H9 (cell line): Measurements from ENCODE around the gene ZSWIM2. TPM values are rescaled to one million over a fixed set of nuclear protein-coding genes. Genes with fewer than 3 reads are reported as not detected.

Experiments used
- DNase-seq: peaks from one replicate; pipeline ENCODE4 v3.0.0-alpha.2; 2017
- H2AFZ ChIP-seq: one replicate; pipeline ENCODE4 v1.6.1; 2013; ENCODE audit warnings: mild to moderate bottlenecking, low read length, control low read depth, moderate library complexity
- H2AK5ac ChIP-seq: 2 replicates; pipeline ENCODE4 v1.6.1; 2013; ENCODE audit warnings: low read length, control low read depth, mixed read lengths; ENCODE audit not compliant: insufficient read length
- H2BK120ac ChIP-seq: one replicate; pipeline ENCODE4 v1.6.1; 2013; ENCODE audit warnings: low read depth, mild to moderate bottlenecking, low read length, control low read depth, inconsistent platforms; ENCODE audit not compliant: poor library complexity, severe bottlenecking
- H2BK12ac ChIP-seq: 2 replicates; pipeline ENCODE4 v1.6.1; 2013; ENCODE audit warnings: low read length, control low read depth, mixed read lengths, low read depth; ENCODE audit not compliant: insufficient read length
- H2BK15ac ChIP-seq: 2 replicates; pipeline ENCODE4 v1.6.1; 2013; ENCODE audit warnings: low read depth, low read length, control low read depth
- H2BK20ac ChIP-seq: one replicate; pipeline ENCODE4 v1.6.1; 2013; ENCODE audit warnings: low read depth, mild to moderate bottlenecking, low read length, control low read depth, inconsistent platforms; ENCODE audit not compliant: poor library complexity, severe bottlenecking
- H2BK5ac ChIP-seq: 2 replicates; pipeline ENCODE4 v1.6.1; 2013; ENCODE audit warnings: low read length, control low read depth, mixed read lengths; ENCODE audit not compliant: insufficient read length
- H3K14ac ChIP-seq: 2 replicates; pipeline ENCODE4 v1.6.1; 2013; ENCODE audit warnings: low read length, control low read depth; ENCODE audit not compliant: insufficient read depth
- H3K18ac ChIP-seq: 2 replicates; pipeline ENCODE4 v1.6.1; 2013; ENCODE audit warnings: low read depth, mild to moderate bottlenecking, mixed read lengths, low read length, control low read depth; ENCODE audit not compliant: insufficient read length
- H3K23ac ChIP-seq: 2 replicates; pipeline ENCODE4 v1.6.1; 2013; ENCODE audit warnings: low read length, control low read depth, mixed read lengths, low read depth; ENCODE audit not compliant: insufficient read length
- H3K23me2 ChIP-seq: 2 replicates; pipeline ENCODE4 v1.6.1; 2013; ENCODE audit warnings: low read depth, mild to moderate bottlenecking, mixed read lengths, low read length, control low read depth; ENCODE audit not compliant: insufficient read length, poor library complexity, severe bottlenecking
- H3K27ac ChIP-seq: 2 replicates; pipeline ENCODE4 v1.5.1; 2013; ENCODE audit warnings: low read length, control low read depth, mixed read lengths, low read depth; ENCODE audit not compliant: insufficient read length
- H3K27me3 ChIP-seq: 2 replicates; pipeline ENCODE4 v1.6.1; 2013; ENCODE audit warnings: low read length, control low read depth, inconsistent platforms; ENCODE audit not compliant: insufficient read depth
- H3K4ac ChIP-seq: 2 replicates; pipeline ENCODE4 v1.6.1; 2013; ENCODE audit warnings: low read depth, mild to moderate bottlenecking, control low read depth, inconsistent platforms, low read length, moderate library complexity
- H3K4me1 ChIP-seq: 2 replicates; pipeline ENCODE4 v1.6.1; 2013; ENCODE audit warnings: low read length, control low read depth, inconsistent platforms; ENCODE audit not compliant: insufficient read depth
- H3K4me2 ChIP-seq: 2 replicates; pipeline ENCODE4 v1.6.1; 2013; ENCODE audit warnings: low read length, control low read depth, mixed read lengths; ENCODE audit not compliant: insufficient read length, insufficient read depth
- H3K56ac ChIP-seq: 2 replicates; pipeline ENCODE4 v1.6.1; 2013; ENCODE audit warnings: low read depth, mild to moderate bottlenecking, mixed read lengths, low read length, control low read depth; ENCODE audit not compliant: insufficient read length
- H3K79me1 ChIP-seq: 2 replicates; pipeline ENCODE4 v1.6.1; 2013; ENCODE audit warnings: low read depth, mild to moderate bottlenecking, moderate library complexity, low read length, control low read depth, inconsistent platforms; ENCODE audit not compliant: insufficient read depth, poor library complexity, severe bottlenecking
- H3K79me2 ChIP-seq: 2 replicates; pipeline ENCODE4 v1.6.1; 2013; ENCODE audit warnings: low read length, control low read depth, inconsistent platforms; ENCODE audit not compliant: insufficient read depth
- H3K9ac ChIP-seq: 2 replicates; pipeline ENCODE4 v1.6.1; 2013; ENCODE audit warnings: low read length, control low read depth, mixed read lengths; ENCODE audit not compliant: insufficient read length; ENCODE audit errors: extremely low read depth
- H3K9me3 ChIP-seq: one replicate; pipeline ENCODE4 v1.6.1; 2013; ENCODE audit warnings: low read depth, low read length, inconsistent platforms; ENCODE audit not compliant: control insufficient read depth
- H3T11ph ChIP-seq: one replicate; pipeline ENCODE4 v1.6.1; 2013; ENCODE audit warnings: mild to moderate bottlenecking, low read length, control low read depth, inconsistent platforms
- H4K20me1 ChIP-seq: one replicate; pipeline ENCODE4 v1.6.1; 2013; ENCODE audit not compliant: control insufficient read depth, insufficient read length, insufficient read depth
- H4K5ac ChIP-seq: 2 replicates; pipeline ENCODE4 v1.6.1; 2013; ENCODE audit warnings: low read depth, mild to moderate bottlenecking, mixed read lengths, low read length, control low read depth; ENCODE audit not compliant: insufficient read length
- H4K8ac ChIP-seq: replicated peaks from 2 replicates; pipeline ENCODE4 v1.6.1; 2013; ENCODE audit warnings: low read length, control low read depth, mixed read lengths, low read depth; ENCODE audit not compliant: insufficient read length
- H4K91ac ChIP-seq: 2 replicates; pipeline ENCODE4 v1.6.1; 2013; ENCODE audit warnings: low read depth, mild to moderate bottlenecking, moderate library complexity, mixed read lengths, low read length, control low read depth; ENCODE audit not compliant: insufficient read length
- H3K27ac Mint-ChIP-seq, 3 experiments: 2 replicates in 2 of 3; 3 replicates in 1 of 3; pipeline ENCODE4 v1.8.0; 2020 to 2021; ENCODE audit warnings: mixed read lengths in 3 of 3, mild to moderate bottlenecking in 1 of 3, moderate library complexity in 1 of 3
- H3K27me3 Mint-ChIP-seq: 2 replicates; pipeline ENCODE4 v1.8.0; 2021; ENCODE audit warnings: low read depth, mild to moderate bottlenecking, moderate library complexity, mixed read lengths
- H3K36me3 Mint-ChIP-seq, 3 experiments: 2 replicates in 2 of 3; 3 replicates in 1 of 3; pipeline ENCODE4 v1.8.0; 2020 to 2021; ENCODE audit warnings: low read depth in 3 of 3, mixed read lengths in 3 of 3; ENCODE audit not compliant: insufficient read depth in 1 of 3
- H3K4me1 Mint-ChIP-seq, 2 experiments: 2 replicates each; pipeline ENCODE4 v1.8.0; 2020; ENCODE audit warnings: mixed read lengths in 2 of 2
- H3K4me3 Mint-ChIP-seq, 2 experiments: 2 replicates in 1 of 2; 3 replicates in 1 of 2; pipeline ENCODE4 v1.8.0; 2020 to 2021; ENCODE audit warnings: mild to moderate bottlenecking in 2 of 2, mixed read lengths in 2 of 2, moderate library complexity in 1 of 2
- H3K9me3 Mint-ChIP-seq, 2 experiments: 2 replicates in 1 of 2; 3 replicates in 1 of 2; pipeline ENCODE4 v1.8.0; 2020; ENCODE audit warnings: mild to moderate bottlenecking in 2 of 2, mixed read lengths in 2 of 2, moderate library complexity in 1 of 2
- WGBS: extraction: QIAGEN DNeasy Blood & Tissue Kit; methylation state at CpG from one replicate; pipeline ENCODE4 v1.1.7; 2013; ENCODE audit warnings: missing lambda C conversion rate, low lambda C conversion rate, mixed read lengths; ENCODE audit not compliant: insufficient read length; ENCODE audit errors: extremely low coverage; 5-methylcytosine and 5-hydroxymethylcytosine counted together
- total RNA-seq: library from RNA; stranded (reverse); gene quantifications from 2 replicates; pipeline ENCODE4 v1.2.1, GENCODE V29; 2021
- TF ChIP-seq, protein P1 (sequence below): fragments of 200-600 bp; sonication (generic); conservative IDR thresholded peaks from 3 replicates; pipeline ENCODE4 v1.8.0; 2021; ENCODE audit warnings: antibody characterized with exemption, mild to moderate bottlenecking

ZSWIM2 gene
- total RNA-seq, 1 experiment from 2014 or later: not detected

DNA sequence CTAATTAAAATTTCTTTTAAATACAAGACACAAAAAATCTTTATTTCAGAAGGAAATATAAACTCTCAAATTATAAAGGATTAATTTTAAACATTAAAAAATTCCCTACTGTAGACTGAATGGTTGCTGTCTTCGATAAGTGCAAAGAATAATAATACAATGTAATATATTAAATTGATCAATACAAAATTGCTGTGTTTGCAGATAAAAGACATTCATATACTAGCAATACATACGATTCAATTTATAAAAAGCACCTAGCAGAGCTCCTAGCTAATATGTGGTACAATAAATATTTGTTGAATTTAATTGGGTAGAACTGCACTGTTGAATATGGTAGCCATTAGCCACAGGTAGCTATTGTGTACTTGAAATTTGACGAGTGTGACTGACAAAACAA lies 6.6 kb downstream of the ZSWIM2 start:
- Histone ChIP-seq H3K4ac (no peak overlapping the region), H3K9ac (no peak overlapping the region), H4K91ac (no peak overlapping the region), H3K23ac (no peak overlapping the region), H3K18ac (no peak overlapping the region), H2BK12ac (no peak overlapping the region), H3K27ac (no peak overlapping the region), H3K79me2 (no peaks in the 10 kb centered on the region), H2BK20ac (no peak overlapping the region), H2BK15ac (no peak overlapping the region), H3K4me1 (no peaks in the 10 kb centered on the region), H3K23me2 (no peaks in the 10 kb centered on the region), H3K9me3 (no peaks in the 10 kb centered on the region), H3K14ac (no peak overlapping the region), H2BK120ac (no peak overlapping the region), H4K5ac (no peak overlapping the region), H2AK5ac (no peak overlapping the region), H3K4me2 (no peak overlapping the region), H3T11ph (no peak overlapping the region), H4K20me1 (no peaks in the 10 kb centered on the region), H2AFZ (no peak overlapping the region), H3K79me1 (no peaks in the 10 kb centered on the region), H3K56ac (no peak overlapping the region), H2BK5ac (no peak overlapping the region), H3K27me3 (no peaks in the 10 kb centered on the region), H4K8ac (no peak overlapping the region)
- H3K36me3 Mint-ChIP-seq: no peaks in the 10 kb centered on the region
- no peak overlapping the region for H3K4me3 Mint-ChIP-seq
- no peak for DNase-seq
- H3K27ac Mint-ChIP-seq: no peak overlapping the region
- no CpG with 5 or more reads among the region's 3 CpGs for WGBS
- no peaks in the 10 kb centered on the region for H3K4me1 Mint-ChIP-seq
- H3K27me3 Mint-ChIP-seq: peaks cover 3% of the 10 kb centered on the region; the same call in 1 of the 2 replicates
- no peaks in the 10 kb centered on the region for H3K9me3 Mint-ChIP-seq
- TF ChIP-seq, protein P1, sequence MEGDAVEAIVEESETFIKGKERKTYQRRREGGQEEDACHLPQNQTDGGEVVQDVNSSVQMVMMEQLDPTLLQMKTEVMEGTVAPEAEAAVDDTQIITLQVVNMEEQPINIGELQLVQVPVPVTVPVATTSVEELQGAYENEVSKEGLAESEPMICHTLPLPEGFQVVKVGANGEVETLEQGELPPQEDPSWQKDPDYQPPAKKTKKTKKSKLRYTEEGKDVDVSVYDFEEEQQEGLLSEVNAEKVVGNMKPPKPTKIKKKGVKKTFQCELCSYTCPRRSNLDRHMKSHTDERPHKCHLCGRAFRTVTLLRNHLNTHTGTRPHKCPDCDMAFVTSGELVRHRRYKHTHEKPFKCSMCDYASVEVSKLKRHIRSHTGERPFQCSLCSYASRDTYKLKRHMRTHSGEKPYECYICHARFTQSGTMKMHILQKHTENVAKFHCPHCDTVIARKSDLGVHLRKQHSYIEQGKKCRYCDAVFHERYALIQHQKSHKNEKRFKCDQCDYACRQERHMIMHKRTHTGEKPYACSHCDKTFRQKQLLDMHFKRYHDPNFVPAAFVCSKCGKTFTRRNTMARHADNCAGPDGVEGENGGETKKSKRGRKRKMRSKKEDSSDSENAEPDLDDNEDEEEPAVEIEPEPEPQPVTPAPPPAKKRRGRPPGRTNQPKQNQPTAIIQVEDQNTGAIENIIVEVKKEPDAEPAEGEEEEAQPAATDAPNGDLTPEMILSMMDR: no peak
